ENCODE measurements around the gene DOCK2.
"Not testable (repeated sequence)": the region's sequence is repeated elsewhere in the genome, so short reads cannot be mapped to it uniquely, and the experiment has no call there.

Gene DOCK2

DNA sequence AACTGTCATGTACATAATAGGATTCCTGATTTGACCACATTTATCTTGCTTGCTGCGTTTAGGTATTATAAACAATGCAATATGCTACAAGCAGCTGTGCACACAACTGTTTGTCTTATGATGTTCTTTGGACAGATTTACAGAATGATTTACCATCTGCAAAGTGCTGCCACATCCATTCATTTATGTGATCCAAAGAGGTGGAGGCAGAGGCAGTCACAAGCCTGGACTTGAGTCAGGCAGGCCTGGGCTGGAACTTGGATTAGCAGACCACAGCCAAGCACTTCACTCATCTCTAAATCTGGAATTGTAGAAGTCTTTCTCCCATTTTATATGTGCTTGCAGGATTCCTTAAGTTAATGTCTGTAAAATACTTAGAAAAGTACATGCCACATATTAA lies 194.3 kb downstream of the DOCK2 start:
- no peak for DNase-seq

DNA sequence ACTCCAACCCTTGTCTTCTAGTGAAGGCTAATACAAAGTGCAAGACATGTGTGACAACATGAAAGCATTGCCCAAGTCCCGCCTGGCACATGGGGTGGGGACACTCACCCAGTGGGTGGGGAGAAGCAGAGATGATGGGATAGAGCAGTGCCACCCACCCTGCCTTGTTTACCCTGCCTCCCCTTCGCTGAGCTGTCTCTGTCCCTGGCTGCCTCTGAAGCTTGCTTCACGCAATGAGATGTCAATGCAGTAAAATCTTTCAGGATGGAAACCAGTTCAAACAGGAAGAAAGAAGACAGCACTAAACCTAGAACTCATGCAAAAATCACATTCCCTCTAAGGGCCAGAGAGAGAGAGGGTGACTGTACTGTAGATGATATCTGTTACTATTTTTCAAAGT lies 195.2 kb downstream of the DOCK2 start:
- DNase-seq = no peak

- no peak for DNase-seq
Observed at GRCh38 chr5:169832845-169833244, 195.8 kb downstream of the DOCK2 start.

- not testable (repeated sequence) for DNase-seq
Observed at GRCh38 chr5:169833681-169834292, 196.7 kb downstream of the DOCK2 start.

GRCh38 chr5:169834540-169834939 lies 197.5 kb downstream of the DOCK2 start:
- DNase-seq = not testable (repeated sequence)

- no peak for DNase-seq
Observed at GRCh38 chr5:169836835-169837536, 199.9 kb downstream of the DOCK2 start.

- no peak for DNase-seq
Observed at GRCh38 chr5:169837686-169838085, 200.6 kb downstream of the DOCK2 start.

- no peak for DNase-seq
Observed at GRCh38 chr5:169838688-169839087, 201.6 kb downstream of the DOCK2 start.

DNA sequence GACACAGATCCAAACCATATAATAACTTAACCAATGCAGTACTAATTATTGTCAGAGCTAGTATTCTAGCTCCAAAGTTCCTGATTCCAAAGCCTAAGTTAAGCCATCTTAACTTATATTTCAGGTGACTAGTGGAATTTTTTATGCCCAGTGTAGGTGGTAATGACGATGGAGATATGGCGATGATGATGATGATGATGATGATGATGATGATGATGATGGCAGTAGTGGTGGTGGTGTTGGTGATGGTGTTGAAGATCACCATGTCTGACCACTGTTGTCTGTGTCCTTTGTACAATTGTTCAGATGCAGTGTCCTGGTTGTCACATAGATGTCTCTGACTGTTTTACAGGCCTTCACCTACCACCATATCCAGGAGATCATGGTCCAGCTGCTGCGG lies 203.3 kb downstream of the DOCK2 start:
- no peak for DNase-seq

DNA sequence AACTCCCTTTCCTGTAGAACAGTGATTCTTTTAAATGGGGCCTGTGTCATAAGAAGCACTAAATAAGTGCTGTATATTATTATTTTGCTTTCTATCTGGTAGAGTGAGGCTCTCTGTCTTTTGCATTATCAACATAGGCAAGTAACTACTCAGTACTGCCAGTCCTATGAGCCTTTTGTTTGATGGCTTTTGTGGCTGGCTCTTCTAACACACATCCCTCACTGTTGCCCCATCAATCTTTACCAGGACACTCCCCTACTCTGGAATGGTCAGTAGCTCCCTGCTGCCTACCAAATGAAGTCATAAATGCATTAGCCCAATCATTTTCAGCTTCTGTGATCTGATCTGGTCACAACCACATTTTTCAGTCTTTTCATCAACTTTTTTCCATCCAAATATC lies 205.6 kb downstream of the DOCK2 start:
- DNase-seq = no peak

- no peak for DNase-seq
Observed at GRCh38 chr5:169847519-169847918, 210.4 kb downstream of the DOCK2 start.

GRCh38 chr5:169848271-169848670 lies 211.2 kb downstream of the DOCK2 start:
- no peak for DNase-seq

- DNase-seq = no peak
Observed at GRCh38 chr5:169848792-169849191, 211.7 kb downstream of the DOCK2 start.

DNA sequence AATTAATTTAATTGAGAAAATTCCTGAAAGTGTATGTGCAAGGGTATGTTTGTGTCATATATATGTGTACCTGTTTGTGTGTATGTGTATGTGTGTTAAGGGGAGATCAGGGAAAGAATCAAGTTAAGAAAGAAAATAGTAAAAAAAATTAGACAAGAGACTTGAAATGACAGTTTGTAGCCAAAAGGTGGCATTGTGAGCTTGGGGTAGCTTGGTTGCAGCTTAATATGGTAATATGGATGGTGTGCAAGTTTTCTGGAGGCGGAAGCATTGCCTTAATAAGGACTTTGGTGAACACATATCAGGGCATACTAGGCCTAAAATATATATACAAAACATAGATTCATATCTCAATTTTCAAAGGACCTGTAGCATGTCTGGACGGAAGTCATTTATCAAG lies 213.3 kb downstream of the DOCK2 start:
- no peak for DNase-seq

DNA sequence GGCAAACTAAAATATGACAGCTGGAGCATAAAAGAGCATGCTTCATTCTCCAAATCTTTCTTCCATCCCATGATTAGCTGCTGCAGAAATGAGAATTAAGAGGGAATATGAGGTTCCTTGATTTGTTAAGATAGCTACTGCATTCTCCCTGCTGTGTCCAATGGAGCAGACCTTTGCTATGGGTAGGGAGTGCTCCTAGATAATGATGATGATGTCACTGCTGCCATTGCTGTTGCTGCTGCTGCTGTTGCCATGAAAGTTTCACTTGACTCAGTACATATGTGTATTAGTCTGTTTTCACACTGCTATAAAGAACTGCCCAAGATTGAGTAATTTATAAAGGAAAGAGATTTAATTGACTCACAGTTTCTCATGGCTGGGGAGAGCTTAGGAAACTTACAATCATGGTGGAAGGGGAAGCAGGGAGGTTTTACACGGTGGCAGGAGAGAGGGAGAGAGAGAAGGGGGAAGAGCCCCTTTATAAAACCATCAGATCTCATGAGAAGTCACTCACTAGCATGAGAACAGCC lies 214.3 kb downstream of the DOCK2 start:
- DNase-seq = no peak

GRCh38 chr5:169856571-169856970 lies 219.5 kb downstream of the DOCK2 start:
- no peak for DNase-seq

DNA sequence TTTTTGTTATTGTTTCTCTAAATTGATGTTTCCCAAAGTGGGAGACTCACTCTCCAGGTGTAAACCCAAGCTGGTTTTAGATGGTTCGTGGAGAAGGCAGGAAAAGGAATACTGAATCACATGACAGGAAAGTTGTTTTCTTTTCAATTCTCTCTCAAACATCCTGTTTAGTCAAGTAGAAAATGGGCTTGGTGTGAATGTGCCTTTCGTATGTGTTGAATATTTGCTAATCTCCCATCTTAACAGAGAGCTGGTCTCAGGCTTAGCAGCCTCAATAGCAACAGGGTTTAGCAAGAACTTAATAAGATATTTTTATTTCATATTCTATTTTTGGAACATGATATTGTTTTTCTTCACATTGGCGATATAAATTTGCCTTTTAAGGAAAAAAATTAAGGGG lies 223.5 kb downstream of the DOCK2 start:
- DNase-seq = no peak

DNA sequence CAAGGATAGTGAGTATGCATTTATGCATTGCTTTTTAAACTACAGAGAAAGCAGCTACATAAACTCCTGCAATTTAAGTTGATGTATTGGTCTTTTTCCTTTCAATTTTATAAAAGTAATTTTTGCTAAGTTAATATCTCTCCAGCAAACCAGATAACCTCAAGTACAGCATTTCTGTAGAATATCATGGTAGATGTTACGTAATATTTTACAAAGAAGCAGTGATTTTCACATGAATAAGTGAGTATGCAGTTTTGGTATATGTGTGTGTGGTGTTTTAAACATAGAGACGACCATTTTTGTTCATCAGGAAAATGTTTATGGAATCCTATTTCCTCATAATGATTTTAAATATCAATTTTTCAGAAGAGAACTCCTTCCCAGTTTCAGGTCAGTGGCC lies 224.4 kb downstream of the DOCK2 start:
- no peak for DNase-seq

DNA sequence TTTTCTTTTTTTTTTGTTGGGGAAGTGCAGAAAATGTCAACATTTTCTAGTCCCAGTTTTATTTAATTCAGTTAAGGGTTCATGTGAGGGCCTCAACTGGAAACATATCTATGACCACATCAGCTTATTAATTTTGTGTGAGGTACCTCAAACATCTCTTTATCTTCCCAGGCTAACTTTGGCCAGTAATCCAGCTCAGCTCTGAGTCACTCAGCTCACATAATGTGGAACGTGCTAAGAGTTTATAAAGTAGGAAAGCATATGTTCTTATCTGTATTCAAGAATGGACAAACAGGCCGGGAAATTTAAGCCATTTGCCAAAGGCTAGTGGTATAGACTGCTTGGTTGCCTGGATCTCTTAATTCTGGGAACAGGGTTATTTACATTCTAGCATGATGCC lies 224.9 kb downstream of the DOCK2 start:
- no peak for DNase-seq

DNA sequence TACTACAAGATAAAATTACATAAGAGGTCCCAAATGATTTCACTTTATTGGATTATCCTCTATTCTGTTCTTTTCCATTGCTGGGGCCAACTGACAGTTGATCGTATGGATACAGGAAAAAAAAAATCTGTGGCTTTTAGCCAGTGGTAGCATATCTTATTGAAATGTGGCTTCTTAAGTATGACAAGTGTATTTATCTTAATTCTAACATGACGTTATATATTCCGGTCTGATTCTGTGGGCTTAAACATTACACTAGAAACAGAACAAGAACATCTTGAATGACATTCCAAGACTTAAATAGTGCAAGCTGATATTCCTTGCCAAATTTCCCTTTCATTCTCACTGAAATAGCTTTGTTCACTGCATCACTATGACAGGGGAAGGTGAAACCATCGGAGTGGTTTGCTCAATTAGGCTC lies 225.3 kb downstream of the DOCK2 start:
- no peak for DNase-seq

DNA sequence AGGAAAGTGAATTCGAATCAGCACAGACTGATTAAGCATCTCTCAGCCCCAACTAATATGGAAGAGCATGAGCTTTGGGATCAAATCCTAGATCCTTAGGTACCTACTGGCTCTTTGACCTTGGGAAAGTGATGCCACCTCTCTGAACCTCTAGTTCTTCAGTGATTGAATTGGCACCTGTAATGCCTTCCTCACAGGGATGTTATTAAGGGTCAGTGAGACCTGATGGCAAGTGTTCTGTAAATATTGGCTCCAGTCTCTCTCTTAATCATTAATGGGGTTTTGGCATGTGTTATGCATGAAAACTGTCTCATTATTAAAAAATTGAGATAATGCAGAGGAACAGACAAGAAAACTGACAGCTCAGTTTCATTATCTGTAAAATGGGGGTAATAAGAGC lies 227.4 kb downstream of the DOCK2 start:
- no peak for DNase-seq

- no peak for DNase-seq
Observed at GRCh38 chr5:169867347-169867746, 230.3 kb downstream of the DOCK2 start.

- no peak for DNase-seq
Observed at GRCh38 chr5:169869066-169869465, 232.0 kb downstream of the DOCK2 start.

DNA sequence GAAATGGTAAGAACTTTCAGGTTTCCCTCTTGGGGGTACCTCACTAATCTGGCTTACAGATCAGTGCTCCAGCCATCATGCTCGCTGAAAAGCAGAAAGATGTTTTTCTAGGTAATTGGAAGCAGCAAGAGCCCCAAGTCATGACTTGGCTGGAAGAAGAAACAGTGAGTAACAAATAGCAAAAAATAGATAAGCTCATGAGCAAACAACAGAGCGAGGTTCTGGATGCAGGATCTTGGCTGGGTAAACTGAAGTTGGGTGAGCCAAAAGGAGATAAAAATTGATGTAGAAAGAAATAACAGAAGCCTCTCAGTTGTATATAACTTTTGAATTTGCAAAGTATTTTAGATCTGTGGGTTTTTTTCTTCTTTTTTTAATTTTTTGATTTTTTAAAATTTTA lies 233.1 kb downstream of the DOCK2 start:
- no peak for DNase-seq
